MG63 (cell line): ENCODE measurements around the gene SPARCL1. TPM values are rescaled to one million over a fixed set of nuclear protein-coding genes. Genes with fewer than 3 reads are reported as not detected.
"Not testable (repeated sequence)": the region's sequence is repeated elsewhere in the genome, so short reads cannot be mapped to it uniquely, and the experiment has no call there.

Experiments
- DNase-seq: peaks from one replicate; pipeline ENCODE4 v3.0.0-alpha.2; 2020
- H3K27me3 ChIP-seq: fragments of 250-450 bp; sonication (Bioruptor Pico); 2 replicates; pipeline ENCODE4 v1.5.1; 2020; ENCODE audit warnings: mild to moderate bottlenecking, moderate library complexity
- H3K36me3 ChIP-seq: fragments of 250-450 bp; sonication (Bioruptor Pico); 2 replicates; pipeline ENCODE4 v1.5.1; 2020; ENCODE audit warnings: mild to moderate bottlenecking, moderate library complexity
- H3K4me3 ChIP-seq: fragments of 250-450 bp; sonication (Bioruptor Pico); 2 replicates; pipeline ENCODE4 v1.5.1; 2020; ENCODE audit warnings: mild to moderate bottlenecking, moderate library complexity
- H3K9me3 ChIP-seq: fragments of 250-450 bp; sonication (Bioruptor Pico); 2 replicates; pipeline ENCODE4 v1.5.1; 2020; ENCODE audit warnings: mild to moderate bottlenecking, moderate library complexity
- total RNA-seq: library from RNA; depleted of rRNA; stranded (reverse); fragments of >200 nt; shearing (Covaris generic); gene quantifications from 2 replicates; pipeline ENCODE4 v1.2.3, GENCODE V29; 2014; ENCODE audit warnings: low replicate concordance

Gene SPARCL1
- total RNA-seq, 1 experiment from 2014 or later: not detected

GRCh38 chr4:87491436-87491835 lies 37.7 kb downstream of the SPARCL1 start:
- DNase-seq: no peak
- Histone ChIP-seq H3K36me3 (no peaks in the 10 kb centered on the region), H3K4me3 (no peak overlapping the region), H3K9me3 (no peaks in the 10 kb centered on the region), H3K27me3 (no peaks in the 10 kb centered on the region)

GRCh38 chr4:87490664-87491369 lies 38.4 kb downstream of the SPARCL1 start:
- Histone ChIP-seq H3K9me3 (no peaks in the 10 kb centered on the region), H3K36me3 (no peaks in the 10 kb centered on the region), H3K27me3 (no peaks in the 10 kb centered on the region), H3K4me3 (no peak overlapping the region)
- no peak for DNase-seq

- no peaks in the 10 kb centered on the region for H3K9me3 ChIP-seq
- no peaks in the 10 kb centered on the region for H3K36me3 ChIP-seq
- DNase-seq: no peak
- no peaks in the 10 kb centered on the region for H3K27me3 ChIP-seq
- no peak overlapping the region for H3K4me3 ChIP-seq
Observed at GRCh38 chr4:87489678-87490077, 39.5 kb downstream of the SPARCL1 start.

GRCh38 chr4:87488666-87489065 lies 40.5 kb downstream of the SPARCL1 start:
- not testable (repeated sequence) for H3K27me3 ChIP-seq, H3K4me3 ChIP-seq, H3K36me3 ChIP-seq, DNase-seq, H3K9me3 ChIP-seq

GRCh38 chr4:87483247-87483646 lies 45.9 kb downstream of the SPARCL1 start:
- H3K27me3 ChIP-seq, DNase-seq, H3K9me3 ChIP-seq, H3K4me3 ChIP-seq, H3K36me3 ChIP-seq: not testable (repeated sequence)

GRCh38 chr4:87481377-87481776 lies 47.8 kb downstream of the SPARCL1 start:
- no peaks in the 10 kb centered on the region for H3K27me3 ChIP-seq
- no peaks in the 10 kb centered on the region for H3K36me3 ChIP-seq
- H3K4me3 ChIP-seq: no peak overlapping the region
- DNase-seq: no peak
- no peaks in the 10 kb centered on the region for H3K9me3 ChIP-seq

- H3K9me3 ChIP-seq: no peaks in the 10 kb centered on the region
- H3K27me3 ChIP-seq: no peaks in the 10 kb centered on the region
- H3K36me3 ChIP-seq: no peaks in the 10 kb centered on the region
- no peak overlapping the region for H3K4me3 ChIP-seq
- no peak for DNase-seq
Observed at GRCh38 chr4:87478732-87479250, 50.4 kb downstream of the SPARCL1 start.

- Histone ChIP-seq H3K27me3 (no peaks in the 10 kb centered on the region), H3K9me3 (no peaks in the 10 kb centered on the region), H3K4me3 (no peak overlapping the region), H3K36me3 (no peaks in the 10 kb centered on the region)
- DNase-seq: no peak
Observed at GRCh38 chr4:87476934-87477333, 52.2 kb downstream of the SPARCL1 start.

GRCh38 chr4:87469390-87469789 lies 59.8 kb downstream of the SPARCL1 start:
- no peak for DNase-seq
- H3K9me3 ChIP-seq: no peaks in the 10 kb centered on the region
- no peaks in the 10 kb centered on the region for H3K36me3 ChIP-seq
- H3K27me3 ChIP-seq: no peaks in the 10 kb centered on the region
- H3K4me3 ChIP-seq: no peak overlapping the region

- DNase-seq: no peak
- Histone ChIP-seq H3K36me3 (no peaks in the 10 kb centered on the region), H3K4me3 (no peak overlapping the region), H3K27me3 (no peaks in the 10 kb centered on the region), H3K9me3 (no peaks in the 10 kb centered on the region)
Observed at GRCh38 chr4:87465739-87466366, 63.3 kb downstream of the SPARCL1 start.

- H3K27me3 ChIP-seq: no peaks in the 10 kb centered on the region
- DNase-seq: no peak
- H3K4me3 ChIP-seq: no peak overlapping the region
- H3K9me3 ChIP-seq: no peaks in the 10 kb centered on the region
- peaks cover 3% of the 10 kb centered on the region; the same call in 1 of the 2 replicates for H3K36me3 ChIP-seq
Observed at GRCh38 chr4:87462102-87462501, 67.1 kb downstream of the SPARCL1 start.

- no peak for DNase-seq
- H3K9me3 ChIP-seq: no peaks in the 10 kb centered on the region
- peaks cover 3% of the 10 kb centered on the region; the same call in 1 of the 2 replicates for H3K36me3 ChIP-seq
- H3K27me3 ChIP-seq: no peaks in the 10 kb centered on the region
- no peak overlapping the region for H3K4me3 ChIP-seq
Observed at GRCh38 chr4:87461281-87461700, 67.9 kb downstream of the SPARCL1 start.

- no peaks in the 10 kb centered on the region for H3K27me3 ChIP-seq
- DNase-seq: no peak
- H3K36me3 ChIP-seq: peaks cover 3% of the 10 kb centered on the region; the same call in 1 of the 2 replicates
- no peak overlapping the region for H3K4me3 ChIP-seq
- H3K9me3 ChIP-seq: no peaks in the 10 kb centered on the region
Observed at GRCh38 chr4:87458913-87459312, 70.3 kb downstream of the SPARCL1 start.

GRCh38 chr4:87451537-87451936 lies 77.6 kb downstream of the SPARCL1 start:
- no peaks in the 10 kb centered on the region for H3K27me3 ChIP-seq
- no peaks in the 10 kb centered on the region for H3K9me3 ChIP-seq
- no peaks in the 10 kb centered on the region; the same call in 1 of the 2 replicates for H3K36me3 ChIP-seq
- no peak overlapping the region for H3K4me3 ChIP-seq
- DNase-seq: no peak

GRCh38 chr4:87446375-87446774 lies 82.8 kb downstream of the SPARCL1 start:
- not testable (repeated sequence) for DNase-seq, H3K36me3 ChIP-seq, H3K4me3 ChIP-seq, H3K27me3 ChIP-seq, H3K9me3 ChIP-seq

- Histone ChIP-seq H3K4me3 (no peak overlapping the region), H3K9me3 (no peaks in the 10 kb centered on the region), H3K36me3 (peaks cover 5% of the 10 kb centered on the region), H3K27me3 (no peaks in the 10 kb centered on the region)
- no peak for DNase-seq
Observed at GRCh38 chr4:87445964-87446363, 83.2 kb downstream of the SPARCL1 start.

- no peaks in the 10 kb centered on the region for H3K27me3 ChIP-seq
- peaks cover 5% of the 10 kb centered on the region; the same call in 1 of the 2 replicates for H3K36me3 ChIP-seq
- no peak for DNase-seq
- no peaks in the 10 kb centered on the region for H3K9me3 ChIP-seq
- H3K4me3 ChIP-seq: no peak overlapping the region
Observed at GRCh38 chr4:87444741-87445140, 84.4 kb downstream of the SPARCL1 start.

GRCh38 chr4:87442889-87443288 lies 86.3 kb downstream of the SPARCL1 start:
- no peaks in the 10 kb centered on the region for H3K9me3 ChIP-seq
- no peaks in the 10 kb centered on the region for H3K27me3 ChIP-seq
- H3K36me3 ChIP-seq: peaks cover 5% of the 10 kb centered on the region; the same call in 1 of the 2 replicates
- no peak overlapping the region for H3K4me3 ChIP-seq
- DNase-seq: no peak
